B cell (primary cell): ENCODE results near the gene XPO6.

ENCODE experiments used
- EZH2 ChIP-seq: IDR thresholded peaks from 2 replicates; pipeline ENCODE4 v1.6.1; 2012; ENCODE audit warnings: borderline replicate concordance, low read depth, mild to moderate bottlenecking, moderate library complexity, low read length; ENCODE audit not compliant: insufficient read depth, poor library complexity, severe bottlenecking
- TF ChIP-seq, protein P1 (sequence below): fragments of 200-600 bp; IDR thresholded peaks from one replicate; pipeline ENCODE4 v1.8.0; 2022; ENCODE audit warnings: antibody characterized with exemption, mild to moderate bottlenecking

GRCh38 chr16:28067604-28068379 lies 144.0 kb downstream of the XPO6 start:
- TF ChIP-seq, protein P1, sequence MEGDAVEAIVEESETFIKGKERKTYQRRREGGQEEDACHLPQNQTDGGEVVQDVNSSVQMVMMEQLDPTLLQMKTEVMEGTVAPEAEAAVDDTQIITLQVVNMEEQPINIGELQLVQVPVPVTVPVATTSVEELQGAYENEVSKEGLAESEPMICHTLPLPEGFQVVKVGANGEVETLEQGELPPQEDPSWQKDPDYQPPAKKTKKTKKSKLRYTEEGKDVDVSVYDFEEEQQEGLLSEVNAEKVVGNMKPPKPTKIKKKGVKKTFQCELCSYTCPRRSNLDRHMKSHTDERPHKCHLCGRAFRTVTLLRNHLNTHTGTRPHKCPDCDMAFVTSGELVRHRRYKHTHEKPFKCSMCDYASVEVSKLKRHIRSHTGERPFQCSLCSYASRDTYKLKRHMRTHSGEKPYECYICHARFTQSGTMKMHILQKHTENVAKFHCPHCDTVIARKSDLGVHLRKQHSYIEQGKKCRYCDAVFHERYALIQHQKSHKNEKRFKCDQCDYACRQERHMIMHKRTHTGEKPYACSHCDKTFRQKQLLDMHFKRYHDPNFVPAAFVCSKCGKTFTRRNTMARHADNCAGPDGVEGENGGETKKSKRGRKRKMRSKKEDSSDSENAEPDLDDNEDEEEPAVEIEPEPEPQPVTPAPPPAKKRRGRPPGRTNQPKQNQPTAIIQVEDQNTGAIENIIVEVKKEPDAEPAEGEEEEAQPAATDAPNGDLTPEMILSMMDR = no peak
- TF ChIP-seq EZH2 = no peak
